Hepatocyte (in vitro differentiated cells): Measurements from ENCODE around the gene DHRS7. TPM values are rescaled to one million over a fixed set of nuclear protein-coding genes. Genes with fewer than 3 reads are reported as not detected.

Experiments used
- DNase-seq: peaks from one replicate; pipeline ENCODE4 v3.0.0-alpha.2; 2016; ENCODE audit warnings: low spot score
- H2AFZ ChIP-seq: fragments of 200-600 bp; sonication (generic); 2 replicates; pipeline ENCODE4 v1.6.0; 2016; ENCODE audit warnings: antibody characterized with exemption, mild to moderate bottlenecking
- H3K27ac ChIP-seq: fragments of 200-600 bp; sonication (generic); 2 replicates; pipeline ENCODE4 v1.5.1; 2016; ENCODE audit warnings: mild to moderate bottlenecking
- H3K27me3 ChIP-seq: fragments of 200-600 bp; sonication (generic); 2 replicates; pipeline ENCODE4 v1.6.1; 2016
- H3K36me3 ChIP-seq: fragments of 200-600 bp; sonication (generic); replicated peaks from 2 replicates; pipeline ENCODE4 v1.5.1; 2016; ENCODE audit warnings: low read depth; ENCODE audit not compliant: insufficient read depth
- H3K4me1 ChIP-seq: fragments of 200-600 bp; sonication (generic); 2 replicates; pipeline ENCODE4 v1.5.1; 2016; ENCODE audit warnings: mild to moderate bottlenecking, moderate library complexity; ENCODE audit not compliant: insufficient read depth
- H3K4me2 ChIP-seq: fragments of 200-600 bp; sonication (generic); 2 replicates; pipeline ENCODE4 v1.6.0; 2016
- H3K4me3 ChIP-seq: fragments of 200-600 bp; sonication (generic); 2 replicates; pipeline ENCODE4 v1.5.1; 2016; ENCODE audit warnings: mild to moderate bottlenecking
- H3K79me2 ChIP-seq: fragments of 200-600 bp; sonication (generic); 2 replicates; pipeline ENCODE4 v1.6.0; 2017; ENCODE audit warnings: mild to moderate bottlenecking
- H3K9me2 ChIP-seq: fragments of 200-600 bp; sonication (generic); replicated peaks from 2 replicates; pipeline ENCODE4 v1.6.0; 2017; ENCODE audit warnings: mild to moderate bottlenecking; ENCODE audit not compliant: insufficient read depth
- H3K9me3 ChIP-seq: fragments of 200-600 bp; sonication (generic); 2 replicates; pipeline ENCODE4 v1.5.1; 2016; ENCODE audit warnings: low read depth, mild to moderate bottlenecking
- H4K20me1 ChIP-seq: fragments of 200-600 bp; sonication (generic); 2 replicates; pipeline ENCODE4 v1.6.0; 2016; ENCODE audit warnings: mild to moderate bottlenecking; ENCODE audit not compliant: insufficient read depth, poor library complexity, severe bottlenecking
- CTCF ChIP-seq: fragments of 200-600 bp; sonication (generic); IDR thresholded peaks from 2 replicates; pipeline ENCODE4 v1.5.1; 2016; ENCODE audit warnings: antibody characterized with exemption, mild to moderate bottlenecking; ENCODE audit not compliant: poor library complexity
- EZH2 ChIP-seq: fragments of 200-600 bp; sonication (generic); IDR thresholded peaks from 2 replicates; pipeline ENCODE4 v1.6.1; 2016; ENCODE audit warnings: antibody characterized with exemption, mild to moderate bottlenecking, borderline replicate concordance
- EZH2phosphoT487 ChIP-seq: fragments of 200-600 bp; sonication (generic); IDR thresholded peaks from one replicate; pipeline ENCODE4 v1.6.1; 2018; ENCODE audit warnings: antibody characterized with exemption, mild to moderate bottlenecking, low read depth, moderate library complexity; ENCODE audit not compliant: unreplicated experiment, severe bottlenecking
- WGBS: methylation state at CpG from one replicate; pipeline ENCODE4 v1.1.6; 2016; ENCODE audit warnings: low lambda C conversion rate; ENCODE audit errors: missing lambda C conversion rate; 5-methylcytosine and 5-hydroxymethylcytosine counted together
- polyA plus RNA-seq: library from polyadenylated mRNA; unstranded; fragments of >200 nt; fragmentation: Nextera tagmentation; extraction: Ambion mirVana; gene quantifications from 2 replicates; pipeline ENCODE4 v1.2.1, GENCODE V29; 2016
- total RNA-seq: library from RNA; depleted of rRNA; stranded (reverse); fragments of >200 nt; gene quantifications from 2 replicates; pipeline ENCODE4 v1.2.3, GENCODE V29; 2014

The DHRS7 gene
- total and polyA plus RNA-seq, 2 experiments from 2014 or later = 389 TPM

GRCh38 chr14:60175255-60175902 lies 10.2 kb upstream of the DHRS7 start:
- WGBS = 91% methylated on average over 2 of the region's 2 CpGs
- TF ChIP-seq EZH2 = no peak
- no peak for TF ChIP-seq EZH2phosphoT487
- TF ChIP-seq CTCF = no peak
- no peaks in the 10 kb centered on the region for H3K9me3 ChIP-seq

GRCh38 chr14:60174352-60175254 lies 9.4 kb upstream of the DHRS7 start:
- no peak overlapping the region for H3K4me2 ChIP-seq
- TF ChIP-seq EZH2phosphoT487 (no peak), EZH2 (no peak), CTCF (no peak)
- no peaks in the 10 kb centered on the region for H3K79me2 ChIP-seq
- H3K9me2 ChIP-seq = no peaks in the 10 kb centered on the region
- H3K27me3 ChIP-seq = no peaks in the 10 kb centered on the region
- no peaks in the 10 kb centered on the region for H4K20me1 ChIP-seq
- no peaks in the 10 kb centered on the region for H3K9me3 ChIP-seq
- no peak overlapping the region for H3K27ac ChIP-seq
- no peaks in the 10 kb centered on the region for H3K36me3 ChIP-seq
- no peaks in the 10 kb centered on the region for H3K4me1 ChIP-seq
- DNase-seq = no peak
- 85% methylated on average over 11 of the region's 11 CpGs for WGBS
- H2AFZ ChIP-seq = no peak overlapping the region
- no peak overlapping the region for H3K4me3 ChIP-seq

More at GRCh38 chr14:60175255-60175902, 10.2 kb upstream of the DHRS7 start:
- H2AFZ ChIP-seq = no peak overlapping the region
- H3K4me1 ChIP-seq = no peaks in the 10 kb centered on the region
- H3K4me3 ChIP-seq = no peak overlapping the region
- H3K27ac ChIP-seq = no peak overlapping the region
- no peak for DNase-seq
- H3K27me3 ChIP-seq = no peaks in the 10 kb centered on the region
- H3K4me2 ChIP-seq = no peak overlapping the region
- no peaks in the 10 kb centered on the region for H3K79me2 ChIP-seq
- no peaks in the 10 kb centered on the region for H3K9me2 ChIP-seq
- no peaks in the 10 kb centered on the region for H4K20me1 ChIP-seq
- no peaks in the 10 kb centered on the region for H3K36me3 ChIP-seq

- Histone ChIP-seq H3K9me3 (no peaks in the 10 kb centered on the region), H3K4me3 (no peak overlapping the region), H3K27ac (no peak overlapping the region), H3K27me3 (no peaks in the 10 kb centered on the region), H3K4me1 (no peaks in the 10 kb centered on the region), H3K4me2 (no peak overlapping the region), H2AFZ (no peak overlapping the region), H3K79me2 (no peaks in the 10 kb centered on the region), H3K36me3 (no peaks in the 10 kb centered on the region), H4K20me1 (no peaks in the 10 kb centered on the region), H3K9me2 (no peaks in the 10 kb centered on the region)
- DNase-seq = no peak
- TF ChIP-seq EZH2phosphoT487 (no peak), EZH2 (no peak), CTCF (no peak)
- 96% methylated on average over 2 of the region's 2 CpGs for WGBS
Observed at GRCh38 chr14:60171690-60172089, 6.5 kb upstream of the DHRS7 start.
